Endometrium (tissue), 2 donors: ENCODE data around the gene ADAT3.

Source experiments
- FAIRE-seq: peaks from 2 replicates; lab custom pipeline; 2012; peaks lifted over from hg19 to GRCh38; lab: Jason Lieb, UNC
- donor health status: control.
- donor health status: control.

Gene ADAT3

DNA sequence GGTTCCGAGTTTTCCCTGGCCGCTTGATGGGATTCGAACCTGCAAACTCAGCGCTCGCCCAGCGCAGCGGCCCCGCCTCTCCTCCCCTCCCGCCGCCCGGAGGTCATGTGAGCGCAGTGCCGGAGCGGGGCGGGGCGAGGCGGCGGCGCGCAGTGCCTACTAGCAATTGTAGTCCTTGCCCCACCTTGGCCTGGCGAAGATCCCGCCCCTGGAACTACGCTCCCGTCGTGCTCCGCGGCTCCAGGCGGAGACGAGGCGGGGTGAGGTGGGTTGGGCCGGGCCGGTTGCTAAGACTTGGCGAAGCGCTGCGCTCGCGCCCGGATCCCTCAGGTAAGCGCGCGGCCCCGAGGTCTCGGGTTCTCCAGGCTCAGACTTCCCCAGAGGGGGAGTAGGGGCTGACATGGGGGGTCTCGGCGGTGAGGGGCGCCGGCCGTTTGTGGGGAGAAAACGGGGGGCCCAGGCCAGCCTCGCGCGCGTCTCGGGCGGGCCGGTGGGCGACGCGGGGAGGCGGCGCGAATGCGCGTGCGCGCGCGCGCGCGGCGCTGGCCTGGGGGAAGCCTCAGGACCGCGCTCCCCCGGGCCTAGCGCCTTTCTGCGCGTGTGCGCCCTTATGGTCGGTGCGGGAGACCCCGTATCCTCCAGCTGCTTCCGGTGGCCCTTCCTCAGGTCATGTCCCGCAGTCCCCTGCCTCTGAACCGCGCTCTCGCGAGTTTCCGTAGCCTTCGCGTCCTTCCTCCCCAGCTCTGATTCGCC lies at the start of gene ADAT3, which contains the start of gene SCAMP4:
Gene ADAT3 (plus strand): TSS at position 290 of the 753 bp plus-strand sequence. CDS start 6,649 bp downstream, outside the sequence.
Gene SCAMP4 (plus strand): TSS at position 290 of the 753 bp plus-strand sequence. CDS start 9,621 bp downstream, outside the sequence.
- FAIRE-seq = peak; percentile 53

DNA sequence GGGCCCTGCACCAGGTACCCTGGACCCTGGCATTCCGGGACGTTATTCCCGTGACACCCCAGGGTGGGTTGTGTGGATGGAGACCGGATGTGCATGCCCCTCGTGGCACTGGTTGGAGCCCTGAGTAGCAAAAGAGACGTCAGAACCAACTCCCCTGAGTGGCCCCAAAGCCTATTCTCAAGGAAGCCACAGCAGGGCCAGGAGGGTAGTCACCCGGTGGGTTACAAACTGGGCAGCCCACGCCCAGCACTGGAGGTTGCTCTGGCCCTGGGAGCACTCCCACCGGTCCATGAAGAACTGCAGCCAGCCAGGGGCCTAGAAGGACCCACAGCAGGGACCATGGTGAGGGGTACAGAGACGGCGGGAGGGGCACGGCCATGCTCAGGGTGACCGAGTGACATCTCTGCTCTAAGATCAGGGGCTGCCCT lies 49.4 kb upstream of the ADAT3 start:
- no peak for FAIRE-seq

DNA sequence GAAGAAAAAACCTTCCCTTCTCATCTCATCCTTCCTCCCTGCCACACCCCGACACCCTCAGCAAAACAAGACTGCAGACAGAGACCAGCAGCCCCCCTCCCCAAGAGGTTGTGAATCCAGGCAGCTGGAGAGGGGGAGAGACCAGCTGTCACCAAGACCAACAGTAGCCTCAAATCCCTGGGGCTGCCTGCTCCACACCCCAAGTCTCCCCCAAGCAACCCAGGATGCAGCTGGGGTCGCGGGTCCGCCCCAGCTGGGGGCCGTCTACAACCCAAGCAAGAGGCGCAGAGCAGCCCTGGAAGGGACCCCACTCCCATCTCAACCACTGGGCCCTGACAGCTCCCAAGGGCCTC lies 48.9 kb upstream of the ADAT3 start:
- no peak for FAIRE-seq

DNA sequence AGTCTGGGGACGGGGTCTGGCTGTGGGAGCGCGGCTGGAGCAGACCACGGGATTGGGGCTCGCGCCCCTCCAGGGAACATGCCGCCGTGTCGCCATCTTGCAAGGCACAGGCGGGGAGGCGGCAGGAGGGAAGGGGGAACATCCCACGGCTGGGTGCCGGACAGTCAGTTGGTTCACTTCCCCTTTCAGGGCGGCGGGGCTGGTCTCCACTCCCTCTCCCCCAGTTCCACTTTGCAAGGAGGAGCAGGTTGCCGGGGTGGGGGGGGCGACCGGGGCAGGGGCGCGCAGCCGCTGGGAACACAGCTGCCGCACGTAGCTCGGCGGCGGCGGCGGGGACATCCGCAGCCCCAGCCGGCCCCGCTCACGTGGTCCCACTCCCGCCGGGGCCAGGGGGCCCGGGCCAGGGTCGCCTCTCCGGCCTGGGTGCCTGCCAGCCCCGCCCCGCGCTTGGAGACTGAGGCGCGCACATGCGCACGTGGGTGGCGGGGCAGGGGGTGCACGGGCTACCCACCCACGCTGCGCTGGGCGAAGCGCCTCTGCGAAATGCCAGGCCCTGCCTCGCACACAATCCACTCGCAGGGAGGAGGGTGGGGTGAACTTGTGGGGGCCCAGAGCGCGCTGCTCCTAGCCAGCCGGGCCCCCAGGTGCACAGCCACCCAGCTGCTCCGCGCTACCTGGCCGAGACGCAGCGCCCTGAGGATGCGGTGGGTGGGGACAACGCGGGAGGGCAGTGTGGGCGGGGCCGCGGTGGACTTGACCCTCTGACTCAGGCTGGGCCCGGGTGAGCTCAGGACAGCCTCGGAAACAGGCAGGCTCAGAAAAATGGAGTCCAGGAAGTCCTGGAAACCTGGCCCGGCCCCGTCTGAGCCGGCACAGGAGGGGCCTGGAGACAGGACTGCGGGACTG lies 48.2 kb upstream of the ADAT3 start:
- no peak for FAIRE-seq

DNA sequence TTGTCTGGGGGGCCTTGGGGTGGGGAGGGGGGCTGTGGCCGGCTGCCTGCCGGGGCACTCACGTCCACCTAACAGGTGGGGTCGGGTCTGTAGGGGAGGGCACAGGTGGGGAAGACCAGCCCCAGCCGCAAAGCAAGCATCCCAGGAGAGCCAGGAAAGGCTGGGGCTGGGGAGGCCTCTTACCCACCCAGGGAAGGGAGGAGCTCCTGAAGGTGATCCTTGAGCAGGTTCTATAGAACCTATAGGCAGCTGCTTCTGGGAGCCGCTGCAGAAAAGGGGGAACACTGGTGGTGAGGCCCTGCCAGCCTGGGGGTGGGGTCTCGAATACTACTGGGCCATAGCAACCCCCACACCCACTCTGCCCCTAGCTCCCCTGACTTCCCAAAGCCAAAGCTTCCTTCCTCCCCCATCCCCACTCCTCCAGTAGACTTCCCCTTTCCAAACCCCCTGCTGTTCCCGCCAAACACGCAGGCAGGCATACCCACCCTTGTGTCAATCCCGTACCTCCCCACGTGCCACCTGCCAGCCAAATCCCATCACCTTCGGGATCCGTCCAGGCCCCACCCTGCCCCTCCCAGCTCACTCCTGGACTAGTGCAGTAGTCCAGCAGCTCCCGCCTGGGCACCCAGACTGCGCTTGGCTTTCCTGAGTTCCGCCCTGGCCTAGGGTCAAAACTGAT lies 47.4 kb upstream of the ADAT3 start:
- no peak for FAIRE-seq

DNA sequence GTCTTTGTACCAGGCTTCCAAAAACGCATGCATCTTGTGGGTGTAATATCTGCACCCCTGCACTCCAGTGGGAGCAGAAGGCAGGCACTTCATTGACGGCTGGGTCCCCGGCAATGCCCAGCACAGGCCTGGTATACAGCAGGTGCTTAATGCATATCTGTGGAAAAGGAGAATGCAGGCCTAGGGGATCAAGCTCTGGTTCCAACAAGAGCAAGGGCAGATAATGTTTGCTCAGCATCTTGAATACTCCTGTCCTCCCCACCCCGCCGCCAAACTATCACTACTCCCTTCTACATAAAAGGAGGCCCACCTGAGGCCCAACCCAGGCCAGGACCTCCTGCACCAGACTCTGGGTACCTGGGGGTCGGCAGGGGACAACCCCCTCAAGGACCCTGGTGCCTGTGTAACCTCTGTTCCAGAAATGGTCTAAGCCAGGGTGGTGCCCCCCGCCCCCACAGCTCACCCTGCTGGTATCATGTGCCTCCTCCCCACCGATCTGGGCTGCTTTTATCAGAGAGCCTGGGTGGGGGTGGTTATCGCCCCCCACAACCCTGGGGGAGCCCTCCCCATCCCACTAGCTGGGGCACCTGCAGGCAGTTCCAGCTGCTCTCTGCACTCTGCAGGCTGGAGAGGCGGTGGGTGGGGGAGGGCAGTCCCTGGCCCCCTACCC lies 46.7 kb upstream of the ADAT3 start:
- no peak for FAIRE-seq

DNA sequence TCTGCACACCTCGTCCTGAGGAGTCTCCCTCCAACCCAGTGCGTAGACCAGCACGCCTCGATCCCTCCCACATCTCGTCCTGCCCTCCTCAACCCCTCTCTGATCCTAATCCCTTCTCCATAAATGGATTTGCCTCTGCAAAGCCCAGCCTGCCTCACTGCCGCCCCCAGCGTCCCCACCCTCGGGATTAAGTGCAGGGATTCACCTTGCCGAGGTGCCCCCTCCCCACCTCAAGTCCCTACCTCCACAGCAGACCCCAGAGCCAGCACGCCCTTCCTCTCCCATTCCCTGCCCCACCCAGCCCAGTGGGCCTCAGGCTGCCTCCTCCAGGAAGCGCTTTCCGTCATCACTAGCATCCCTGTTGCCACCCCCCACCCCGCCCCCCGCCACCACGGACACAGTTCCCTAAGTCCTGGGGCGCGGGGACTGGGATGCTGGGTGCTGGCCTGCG lies 45.8 kb upstream of the ADAT3 start:
- FAIRE-seq = no peak

DNA sequence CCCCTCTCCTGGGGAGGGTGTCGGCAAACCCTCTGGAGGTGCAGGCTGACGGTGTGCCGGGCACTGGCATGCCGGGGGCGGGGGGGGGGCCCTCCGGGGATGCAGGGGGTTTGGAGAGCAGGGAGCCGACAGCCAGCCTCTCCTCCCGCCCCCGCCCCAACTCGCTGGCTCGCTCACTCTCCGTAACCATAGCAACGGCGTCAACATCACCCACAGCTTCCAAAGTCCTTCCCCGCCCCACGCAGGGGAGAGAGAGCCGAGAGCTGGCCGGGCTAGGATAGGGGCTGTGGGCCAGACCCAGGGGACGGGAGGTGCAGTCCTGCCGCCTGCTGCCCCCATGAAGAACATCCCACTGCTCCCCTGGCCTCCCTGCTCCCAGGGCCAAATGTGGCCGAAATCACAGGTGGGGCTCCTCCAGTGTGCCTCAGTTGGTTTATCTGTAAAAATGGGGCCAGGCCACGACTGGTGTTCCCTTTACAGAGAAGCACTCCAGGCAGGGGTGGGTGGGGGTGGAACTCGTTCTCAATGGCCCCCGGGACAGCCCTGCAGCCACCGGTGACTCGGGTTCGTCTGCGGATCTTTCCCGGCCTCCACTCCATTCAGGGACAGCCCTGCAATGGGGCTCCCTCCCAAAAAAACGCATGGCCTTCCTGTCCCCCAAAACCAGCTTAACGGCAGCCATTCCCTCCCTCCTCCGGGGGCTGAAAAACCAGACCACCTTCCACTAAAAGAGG lies 45.0 kb upstream of the ADAT3 start:
- FAIRE-seq = no peak

DNA sequence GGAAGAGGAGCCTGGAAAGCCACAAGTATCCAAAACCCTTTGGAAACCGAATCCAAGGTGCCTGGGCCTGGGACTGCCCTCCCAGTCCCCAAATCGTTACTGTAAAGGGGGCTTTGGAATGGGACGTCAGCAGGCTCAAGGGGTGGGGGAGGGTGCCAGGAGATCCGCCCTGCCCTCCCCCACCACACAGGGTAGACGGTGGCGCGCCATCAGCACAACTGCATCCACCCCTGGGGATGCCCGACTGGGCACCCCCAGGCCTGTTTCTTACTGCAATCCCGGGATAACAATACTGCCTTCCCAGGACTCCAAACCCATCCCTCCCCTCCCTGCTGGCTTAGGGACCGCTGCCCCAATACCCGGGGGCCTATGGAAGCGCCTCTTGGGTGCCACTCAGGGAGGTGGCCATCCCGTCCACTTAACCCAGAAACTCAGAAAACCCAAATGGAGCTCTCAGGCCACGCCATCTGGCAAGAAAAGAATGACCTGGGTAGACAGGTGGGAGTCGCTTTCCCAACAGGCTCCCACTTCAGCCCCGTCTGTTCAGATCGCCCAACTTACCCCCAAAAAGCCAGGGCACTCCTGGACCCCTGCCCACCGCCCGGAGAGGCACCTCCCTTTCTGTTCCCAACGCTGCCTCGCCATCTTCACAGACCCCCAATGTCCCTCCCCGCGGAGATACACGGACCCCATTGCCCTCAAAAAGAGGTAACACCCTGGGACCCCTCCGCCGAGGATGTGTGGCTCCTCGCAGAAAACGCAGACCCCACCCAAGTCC lies 44.2 kb upstream of the ADAT3 start:
- FAIRE-seq = no peak

DNA sequence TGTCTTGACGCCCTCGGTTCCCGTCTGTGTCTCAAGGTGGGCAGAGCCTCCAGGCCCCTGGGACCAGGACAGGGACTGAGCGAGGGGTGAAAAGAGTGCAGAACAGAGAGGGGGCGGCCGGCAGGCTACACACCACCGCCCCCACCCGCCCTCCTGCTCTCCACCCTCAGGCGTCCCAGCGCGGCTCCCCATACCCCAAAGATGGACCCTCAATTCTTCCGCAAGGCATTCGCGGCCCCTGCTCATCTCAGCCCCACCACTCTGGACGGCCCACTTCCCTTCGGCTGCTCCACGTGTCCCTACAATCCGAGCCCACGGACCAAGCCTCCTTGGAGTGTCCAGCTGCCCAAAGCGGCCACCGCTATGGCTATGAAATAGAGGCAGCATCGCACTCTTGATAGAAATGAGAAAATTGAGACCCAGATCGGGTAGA lies 43.6 kb upstream of the ADAT3 start:
- FAIRE-seq = no peak

DNA sequence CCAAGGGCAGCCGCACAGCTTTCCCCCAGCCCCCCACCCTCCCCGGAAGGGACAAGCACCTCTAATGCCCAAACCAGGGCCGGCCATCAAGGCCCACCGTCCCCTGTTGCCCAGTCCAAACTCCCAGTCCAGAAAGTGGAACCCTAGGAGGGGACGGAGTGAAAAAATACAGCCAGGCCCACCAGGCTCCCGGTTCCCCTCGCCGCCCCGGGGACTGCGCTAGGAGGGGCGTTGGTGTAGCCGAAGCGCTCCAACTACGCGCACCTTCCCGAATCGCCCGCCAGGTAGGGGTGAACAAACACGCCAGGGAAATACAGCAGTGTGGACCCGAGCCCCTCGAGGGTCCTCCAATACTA lies 43.2 kb upstream of the ADAT3 start:
- no peak for FAIRE-seq

DNA sequence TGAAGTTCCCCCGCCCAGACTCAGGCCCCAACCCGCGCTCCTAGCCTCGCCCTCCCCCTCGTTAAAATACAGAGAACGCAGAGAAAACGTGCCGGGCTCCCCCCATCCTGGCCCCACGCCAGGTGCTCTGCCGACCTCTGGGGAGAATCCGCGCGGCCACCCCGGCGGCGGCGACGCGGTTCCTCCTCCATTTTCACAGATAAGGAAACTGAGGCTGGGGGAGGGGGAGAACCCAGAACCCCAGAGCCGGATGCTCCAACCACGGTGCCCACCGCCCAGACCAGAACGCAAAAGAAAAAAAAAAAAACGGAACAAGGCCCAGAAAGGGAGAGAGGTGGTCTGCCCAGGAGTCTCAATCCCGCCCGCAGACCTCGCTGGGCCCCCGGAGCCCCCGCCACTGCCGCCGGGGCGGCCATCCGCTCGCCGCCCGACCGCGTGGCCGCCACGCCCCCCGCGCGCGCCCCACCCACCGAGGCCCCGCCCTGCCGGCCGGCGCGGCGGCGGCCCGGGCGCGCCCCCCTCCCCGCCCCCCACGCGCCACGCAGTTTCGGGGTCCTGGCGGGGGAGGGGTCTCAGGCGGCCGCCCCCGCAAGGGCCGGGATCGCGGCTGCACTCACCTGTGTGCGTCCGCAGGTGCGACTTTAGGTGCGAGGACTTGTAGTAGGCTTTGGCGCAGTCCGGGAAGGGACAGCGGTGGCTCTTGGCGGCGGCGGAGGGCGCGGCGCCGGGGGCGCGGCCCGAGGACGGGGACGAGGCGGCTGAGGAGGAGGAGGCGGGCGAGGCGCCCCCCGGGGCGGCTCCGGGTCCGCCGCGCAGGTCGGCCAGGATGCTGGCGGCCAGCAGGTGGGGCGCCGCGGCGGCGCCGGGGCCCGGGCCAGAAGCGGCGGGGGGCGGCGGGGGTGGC lies 42.5 kb upstream of the ADAT3 start:
- FAIRE-seq = no peak

DNA sequence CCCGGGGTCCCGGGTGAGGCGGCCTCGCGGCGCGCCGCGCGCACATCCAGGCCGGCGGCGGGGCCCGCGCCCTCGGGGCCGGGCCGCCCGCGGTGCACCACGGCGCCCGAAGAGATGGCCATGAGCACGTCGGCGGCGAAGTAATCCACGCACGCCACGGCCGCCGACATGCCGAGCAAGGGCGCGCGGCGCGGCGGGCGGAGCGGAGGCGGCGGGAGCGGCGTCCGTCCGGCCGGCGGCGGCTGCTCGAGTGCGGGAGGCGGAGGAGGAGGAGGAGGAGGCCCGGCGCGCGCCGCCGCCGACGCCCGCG lies 41.9 kb upstream of the ADAT3 start, which contains the start of gene KLF16:
Gene KLF16 (minus strand): TSS at position 252 of the 310 bp plus-strand sequence. CDS start 82 bp downstream, at position 170.
- FAIRE-seq = no peak

DNA sequence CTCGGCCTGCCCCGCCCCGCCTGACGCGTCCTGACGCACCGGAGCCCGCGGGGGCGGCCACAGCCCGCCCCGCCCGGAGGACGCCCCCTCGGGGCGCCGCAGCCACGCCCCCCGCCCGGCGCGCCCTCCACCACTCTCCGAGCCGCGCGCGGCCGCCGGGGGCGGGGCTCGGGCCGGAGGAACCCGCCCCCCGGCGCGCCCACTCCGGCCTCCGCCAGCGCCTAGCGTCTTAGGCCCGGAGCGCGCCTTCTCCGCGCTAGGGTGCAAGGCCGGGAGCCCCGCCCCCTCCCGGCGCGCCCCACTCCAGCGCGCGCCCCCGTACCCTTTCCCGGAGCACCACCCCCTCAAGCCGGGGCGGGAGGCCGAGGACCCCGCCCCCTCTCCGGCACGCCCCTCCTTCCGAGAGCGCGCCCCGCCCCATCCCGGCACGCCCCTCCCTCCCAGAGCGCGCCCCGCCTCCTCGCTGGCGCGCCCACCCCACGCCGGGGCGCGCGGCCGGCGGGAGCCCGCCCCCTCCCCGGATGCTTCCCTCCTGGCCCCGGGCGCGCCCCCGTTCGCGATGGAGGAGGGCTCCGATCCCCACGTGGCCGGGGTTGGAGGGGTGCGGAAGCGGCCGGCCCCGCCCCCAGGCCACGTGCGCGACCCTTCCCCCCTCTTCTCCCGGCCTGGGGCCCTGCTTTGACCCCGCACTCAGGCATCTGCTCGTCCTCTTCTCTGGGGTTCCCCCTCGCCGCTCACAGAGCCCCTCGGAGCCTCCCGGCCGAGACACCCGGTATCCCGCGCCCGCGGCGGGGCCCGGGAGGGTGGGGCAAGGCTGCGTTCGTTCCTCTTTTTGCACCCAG lies 41.3 kb upstream of the ADAT3 start:
- FAIRE-seq = no peak

DNA sequence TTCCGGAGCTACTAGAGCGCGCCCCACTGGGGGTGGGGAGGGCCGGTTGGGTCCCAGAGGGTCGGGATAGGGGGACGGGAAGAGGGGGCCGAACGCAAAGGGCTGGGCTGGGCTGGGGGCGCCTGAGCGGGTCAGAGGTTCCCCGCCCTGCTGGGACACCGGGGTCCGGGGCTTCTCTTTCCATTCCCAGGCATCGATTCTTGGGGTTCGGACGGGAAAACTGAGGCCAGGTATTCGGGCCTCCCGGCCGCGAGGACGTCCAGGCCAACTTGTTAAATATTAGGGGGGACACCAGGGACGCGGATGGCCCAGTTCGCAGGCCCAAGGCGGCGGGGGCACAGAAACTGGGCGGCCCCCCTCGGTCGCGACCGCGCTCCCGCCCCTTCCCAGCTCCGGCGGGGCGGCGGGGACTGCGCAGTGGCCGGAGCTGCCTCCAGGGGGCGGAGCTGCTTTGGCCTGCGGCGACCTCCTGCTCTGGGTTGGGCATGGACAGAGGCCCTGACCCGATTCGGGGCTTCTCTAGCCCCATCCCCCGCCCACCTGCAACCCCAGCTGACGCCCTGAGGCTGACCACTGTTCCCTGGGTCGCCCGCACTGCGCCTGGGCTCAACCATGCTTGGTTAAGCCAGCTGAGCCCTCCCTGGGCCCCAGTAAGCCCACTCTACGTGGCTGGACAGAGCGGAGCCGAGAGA lies 40.6 kb upstream of the ADAT3 start:
- no peak for FAIRE-seq

DNA sequence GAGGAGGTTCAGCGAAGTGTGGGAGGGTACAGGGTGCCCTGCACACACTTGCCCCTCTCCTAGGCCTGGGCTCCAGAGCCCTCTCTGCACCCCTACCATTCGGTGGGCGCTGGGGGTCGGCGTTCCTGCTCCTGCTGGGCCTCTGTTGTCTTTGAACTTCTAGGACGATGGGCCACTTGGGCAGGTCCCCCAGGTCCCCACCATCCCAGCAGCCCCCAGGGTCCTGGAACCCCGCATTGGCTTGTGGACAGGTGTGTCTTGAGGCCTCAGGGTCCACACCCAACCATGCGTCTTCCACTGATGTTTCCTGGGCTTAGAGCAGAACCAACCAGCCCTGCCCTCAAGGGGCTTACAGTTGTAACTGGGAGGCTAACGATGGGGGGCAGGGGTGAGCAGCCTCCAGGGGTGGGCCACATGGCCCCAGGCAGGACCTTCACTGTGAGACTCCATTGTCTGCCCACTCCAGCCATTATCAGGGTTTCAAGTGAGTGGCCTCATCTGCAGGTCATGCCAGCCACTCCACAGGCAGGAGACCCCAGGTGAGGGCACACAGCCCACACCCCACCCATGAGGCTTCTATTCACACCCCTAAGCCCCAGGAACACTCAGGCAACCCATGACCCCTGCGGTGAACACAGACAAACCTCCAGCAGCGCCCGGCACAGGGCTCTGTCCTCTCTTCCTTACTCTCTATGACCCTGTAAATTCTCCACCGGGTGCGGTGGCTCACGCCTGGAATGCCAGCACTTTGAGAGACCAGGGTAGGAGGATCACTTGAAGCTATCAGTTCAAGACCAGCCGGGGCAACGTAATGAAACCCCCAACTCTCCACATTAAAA lies 39.8 kb upstream of the ADAT3 start:
- FAIRE-seq = no peak
